Neural cell (in vitro differentiated cells): ENCODE data around the gene CHST8. TPM values are rescaled to one million over a fixed set of nuclear protein-coding genes. Genes with fewer than 3 reads are reported as not detected.

ENCODE experiments used
- H2AFZ ChIP-seq: fragments of 200-600, 300-800 bp; sonication (generic), shearing (Covaris generic); 2 replicates; pipeline ENCODE4 v1.6.0; 2014; ENCODE audit warnings: low read depth, mild to moderate bottlenecking, antibody characterized with exemption, low read length, moderate library complexity
- H3F3A ChIP-seq: fragments of 200-600 bp; shearing (Covaris generic); 2 replicates; pipeline ENCODE4 v1.6.1; 2016; ENCODE audit warnings: mild to moderate bottlenecking, moderate library complexity, mixed read lengths, antibody characterized with exemption, low read length; ENCODE audit not compliant: insufficient read depth, poor library complexity, severe bottlenecking
- H3K27ac ChIP-seq: fragments of 200-600, 300-800 bp; sonication (generic), shearing (Covaris generic); 2 replicates; pipeline ENCODE4 v1.5.1; 2014; ENCODE audit warnings: mild to moderate bottlenecking, low read length, moderate library complexity
- H3K27me3 ChIP-seq: fragments of 300-800, 200-600 bp; sonication (generic), shearing (Covaris generic); 2 replicates; pipeline ENCODE4 v1.6.0; 2014; ENCODE audit warnings: mild to moderate bottlenecking, low read depth, low read length, moderate library complexity; ENCODE audit not compliant: insufficient read depth
- H3K36me3 ChIP-seq: fragments of 300-800, 200-600 bp; sonication (generic), shearing (Covaris generic); 2 replicates; pipeline ENCODE4 v1.5.1; 2014; ENCODE audit warnings: mild to moderate bottlenecking, antibody characterized with exemption, low read length, moderate library complexity; ENCODE audit not compliant: insufficient read depth
- H3K4me2 ChIP-seq: fragments of 300-800, 200-600 bp; sonication (generic), shearing (Covaris generic); 2 replicates; pipeline ENCODE4 v1.6.0; 2014; ENCODE audit warnings: mild to moderate bottlenecking, low read length
- H3K4me3 ChIP-seq: fragments of 300-800, 200-600 bp; sonication (generic), shearing (Covaris generic); 2 replicates; pipeline ENCODE4 v1.5.1; 2014; ENCODE audit warnings: mild to moderate bottlenecking, low read length, moderate library complexity
- H3K79me2 ChIP-seq: fragments of 200-600 bp; shearing (Covaris generic); replicated peaks from 2 replicates; pipeline ENCODE4 v1.6.0; 2014; ENCODE audit warnings: mild to moderate bottlenecking, low read length, moderate library complexity; ENCODE audit not compliant: insufficient read depth
- H3K9ac ChIP-seq: fragments of 300-800, 200-600 bp; sonication (generic), shearing (Covaris generic); 2 replicates; pipeline ENCODE4 v1.6.1; 2016; ENCODE audit warnings: mild to moderate bottlenecking, low read length, mixed read lengths
- H3K9me2 ChIP-seq: fragments of 200-600 bp; shearing (Covaris generic); 2 replicates; pipeline ENCODE4 v1.6.1; 2016; ENCODE audit warnings: mild to moderate bottlenecking, low read length, mixed read lengths; ENCODE audit not compliant: insufficient read depth
- H3K9me3 ChIP-seq: fragments of 200-600, 300-800 bp; sonication (generic), shearing (Covaris generic); 2 replicates; pipeline ENCODE4 v1.6.1; 2016; ENCODE audit warnings: mild to moderate bottlenecking, mixed run types, low read length, moderate library complexity, mixed read lengths
- H4K20me1 ChIP-seq: fragments of 200-600 bp; shearing (Covaris generic); 2 replicates; pipeline ENCODE4 v1.6.1; 2016; ENCODE audit warnings: mild to moderate bottlenecking, mixed run types; ENCODE audit not compliant: insufficient read depth
- EP300 ChIP-seq: fragments of 450-650 bp; conservative IDR thresholded peaks from 2 replicates; pipeline ENCODE4 v1.6.1; 2014; ENCODE audit warnings: antibody characterized with exemption, mild to moderate bottlenecking, moderate library complexity; ENCODE audit not compliant: poor library complexity, severe bottlenecking
- EZH2 ChIP-seq: fragments of 200-600, 300-800 bp; shearing (Covaris generic), sonication (generic); IDR thresholded peaks from 2 replicates; pipeline ENCODE4 v1.6.1; 2014; ENCODE audit warnings: antibody characterized with exemption, low read length, borderline replicate concordance, mild to moderate bottlenecking; ENCODE audit not compliant: insufficient read depth, poor library complexity, severe bottlenecking
- MXI1 ChIP-seq: fragments of 450-650 bp; conservative IDR thresholded peaks from 2 replicates; pipeline ENCODE4 v1.6.1; 2014; ENCODE audit warnings: antibody characterized with exemption, mild to moderate bottlenecking; ENCODE audit not compliant: poor library complexity, severe bottlenecking
- POLR2AphosphoS5 ChIP-seq: IDR thresholded peaks from 2 replicates; pipeline ENCODE4 v1.6.1; 2012
- RAD21 ChIP-seq: fragments of 450-650 bp; conservative IDR thresholded peaks from 2 replicates; pipeline ENCODE4 v1.6.1; 2014; ENCODE audit warnings: antibody characterized with exemption, mild to moderate bottlenecking, moderate library complexity
- SMC3 ChIP-seq: fragments of 450-650 bp; conservative IDR thresholded peaks from 2 replicates; pipeline ENCODE4 v1.6.1; 2014; ENCODE audit warnings: antibody characterized with exemption, mild to moderate bottlenecking, moderate library complexity; ENCODE audit not compliant: poor library complexity
- TAF1 ChIP-seq: IDR thresholded peaks from 2 replicates; pipeline ENCODE4 v1.6.1; 2012; ENCODE audit warnings: low read depth
- polyA plus RNA-seq: library from polyadenylated mRNA; depleted of rRNA; stranded (reverse); fragments of >200 nt; gene quantifications from 2 replicates; pipeline ENCODE4 v1.2.3, GENCODE V29; 2014
- TF ChIP-seq, protein P1 (sequence below): IDR thresholded peaks from 2 replicates; pipeline ENCODE4 v1.6.1; 2012; ENCODE audit warnings: borderline replicate concordance
- TF ChIP-seq, protein P2 (sequence below): fragments of 450-650 bp; IDR thresholded peaks from 2 replicates; pipeline ENCODE4 v1.5.1; 2014; ENCODE audit warnings: antibody characterized with exemption, mild to moderate bottlenecking, moderate library complexity; ENCODE audit not compliant: poor library complexity, severe bottlenecking

The CHST8 gene
- polyA plus RNA-seq, 1 donor from 2014 or later: 7.1 TPM

DNA sequence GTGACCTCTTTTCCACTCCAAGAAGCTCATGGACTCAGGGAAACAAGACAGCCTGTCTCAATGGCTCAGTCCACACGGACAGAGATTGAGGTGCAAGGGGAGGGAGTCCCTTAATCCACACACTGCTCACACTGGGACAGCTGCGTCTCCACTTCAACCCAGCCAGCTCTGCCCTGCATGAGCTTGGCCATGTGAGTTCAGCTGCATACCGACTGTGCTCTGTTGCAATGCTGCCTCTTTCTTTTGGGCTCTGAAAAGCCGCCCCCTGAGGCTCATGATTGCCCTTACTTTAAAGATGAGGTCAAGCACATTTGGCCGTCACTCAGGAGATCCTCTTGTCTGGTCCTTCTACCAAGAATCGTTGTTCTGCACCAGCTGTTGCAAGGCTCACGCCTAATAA, 110.1 kb downstream of the CHST8 start:
- no peak overlapping the region for H3K27ac ChIP-seq
- no peaks in the 10 kb centered on the region for H3K9me2 ChIP-seq
- no peaks in the 10 kb centered on the region for H3F3A ChIP-seq
- no peak overlapping the region for H3K4me3 ChIP-seq
- H2AFZ ChIP-seq: no peak overlapping the region
- H3K36me3 ChIP-seq: no peaks in the 10 kb centered on the region
- no peaks in the 10 kb centered on the region for H3K27me3 ChIP-seq
- no peaks in the 10 kb centered on the region for H4K20me1 ChIP-seq
- TF ChIP-seq SMC3: no peak
- no peak for TF ChIP-seq POLR2AphosphoS5
- TF ChIP-seq, protein P1, sequence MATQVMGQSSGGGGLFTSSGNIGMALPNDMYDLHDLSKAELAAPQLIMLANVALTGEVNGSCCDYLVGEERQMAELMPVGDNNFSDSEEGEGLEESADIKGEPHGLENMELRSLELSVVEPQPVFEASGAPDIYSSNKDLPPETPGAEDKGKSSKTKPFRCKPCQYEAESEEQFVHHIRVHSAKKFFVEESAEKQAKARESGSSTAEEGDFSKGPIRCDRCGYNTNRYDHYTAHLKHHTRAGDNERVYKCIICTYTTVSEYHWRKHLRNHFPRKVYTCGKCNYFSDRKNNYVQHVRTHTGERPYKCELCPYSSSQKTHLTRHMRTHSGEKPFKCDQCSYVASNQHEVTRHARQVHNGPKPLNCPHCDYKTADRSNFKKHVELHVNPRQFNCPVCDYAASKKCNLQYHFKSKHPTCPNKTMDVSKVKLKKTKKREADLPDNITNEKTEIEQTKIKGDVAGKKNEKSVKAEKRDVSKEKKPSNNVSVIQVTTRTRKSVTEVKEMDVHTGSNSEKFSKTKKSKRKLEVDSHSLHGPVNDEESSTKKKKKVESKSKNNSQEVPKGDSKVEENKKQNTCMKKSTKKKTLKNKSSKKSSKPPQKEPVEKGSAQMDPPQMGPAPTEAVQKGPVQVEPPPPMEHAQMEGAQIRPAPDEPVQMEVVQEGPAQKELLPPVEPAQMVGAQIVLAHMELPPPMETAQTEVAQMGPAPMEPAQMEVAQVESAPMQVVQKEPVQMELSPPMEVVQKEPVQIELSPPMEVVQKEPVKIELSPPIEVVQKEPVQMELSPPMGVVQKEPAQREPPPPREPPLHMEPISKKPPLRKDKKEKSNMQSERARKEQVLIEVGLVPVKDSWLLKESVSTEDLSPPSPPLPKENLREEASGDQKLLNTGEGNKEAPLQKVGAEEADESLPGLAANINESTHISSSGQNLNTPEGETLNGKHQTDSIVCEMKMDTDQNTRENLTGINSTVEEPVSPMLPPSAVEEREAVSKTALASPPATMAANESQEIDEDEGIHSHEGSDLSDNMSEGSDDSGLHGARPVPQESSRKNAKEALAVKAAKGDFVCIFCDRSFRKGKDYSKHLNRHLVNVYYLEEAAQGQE: no peak
- no peak for TF ChIP-seq MXI1
- no peak for TF ChIP-seq EZH2
- TF ChIP-seq TAF1: no peak
- TF ChIP-seq, protein P2, sequence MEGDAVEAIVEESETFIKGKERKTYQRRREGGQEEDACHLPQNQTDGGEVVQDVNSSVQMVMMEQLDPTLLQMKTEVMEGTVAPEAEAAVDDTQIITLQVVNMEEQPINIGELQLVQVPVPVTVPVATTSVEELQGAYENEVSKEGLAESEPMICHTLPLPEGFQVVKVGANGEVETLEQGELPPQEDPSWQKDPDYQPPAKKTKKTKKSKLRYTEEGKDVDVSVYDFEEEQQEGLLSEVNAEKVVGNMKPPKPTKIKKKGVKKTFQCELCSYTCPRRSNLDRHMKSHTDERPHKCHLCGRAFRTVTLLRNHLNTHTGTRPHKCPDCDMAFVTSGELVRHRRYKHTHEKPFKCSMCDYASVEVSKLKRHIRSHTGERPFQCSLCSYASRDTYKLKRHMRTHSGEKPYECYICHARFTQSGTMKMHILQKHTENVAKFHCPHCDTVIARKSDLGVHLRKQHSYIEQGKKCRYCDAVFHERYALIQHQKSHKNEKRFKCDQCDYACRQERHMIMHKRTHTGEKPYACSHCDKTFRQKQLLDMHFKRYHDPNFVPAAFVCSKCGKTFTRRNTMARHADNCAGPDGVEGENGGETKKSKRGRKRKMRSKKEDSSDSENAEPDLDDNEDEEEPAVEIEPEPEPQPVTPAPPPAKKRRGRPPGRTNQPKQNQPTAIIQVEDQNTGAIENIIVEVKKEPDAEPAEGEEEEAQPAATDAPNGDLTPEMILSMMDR: no peak
- TF ChIP-seq RAD21: no peak
- TF ChIP-seq EP300: no peak
- no peak overlapping the region for H3K9ac ChIP-seq
- H3K4me2 ChIP-seq: no peak overlapping the region
- H3K9me3 ChIP-seq: peaks cover 3% of the 10 kb centered on the region
- H3K79me2 ChIP-seq: no peaks in the 10 kb centered on the region

DNA sequence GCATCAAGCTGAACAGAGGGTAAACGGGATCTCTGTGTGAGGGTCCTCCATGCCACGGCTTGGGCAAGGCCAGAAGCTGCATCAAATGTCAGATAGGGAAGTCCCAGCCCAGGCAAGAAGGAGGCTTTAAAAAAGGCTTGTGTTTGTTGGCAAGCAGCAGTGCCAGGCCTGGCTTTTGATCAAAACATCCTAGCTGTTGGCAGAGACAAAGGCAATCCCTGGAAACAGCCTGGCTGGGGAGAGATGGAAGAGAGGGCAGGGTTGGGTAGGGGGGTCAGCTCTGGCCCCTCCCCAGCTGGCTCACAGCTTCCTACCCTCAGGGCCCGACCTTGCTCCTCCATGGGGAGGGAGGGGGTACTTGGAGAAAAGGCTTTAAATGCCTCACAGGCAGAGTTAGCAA, 113.2 kb downstream of the CHST8 start:
- TF ChIP-seq MXI1 (no peak), POLR2AphosphoS5 (no peak), TAF1 (no peak), SMC3 (no peak), EP300 (no peak), EZH2 (no peak), RAD21 (no peak)
- TF ChIP-seq, protein P2: no peak
- TF ChIP-seq, protein P1: no peak
- no peak overlapping the region for H2AFZ ChIP-seq
- no peaks in the 10 kb centered on the region for H3K9me3 ChIP-seq
- no peaks in the 10 kb centered on the region for H3F3A ChIP-seq
- H3K27ac ChIP-seq: no peak overlapping the region
- H4K20me1 ChIP-seq: no peaks in the 10 kb centered on the region
- no peaks in the 10 kb centered on the region for H3K79me2 ChIP-seq
- no peaks in the 10 kb centered on the region for H3K27me3 ChIP-seq
- no peak overlapping the region for H3K4me3 ChIP-seq
- no peak overlapping the region for H3K9ac ChIP-seq
- H3K36me3 ChIP-seq: no peaks in the 10 kb centered on the region
- no peaks in the 10 kb centered on the region for H3K9me2 ChIP-seq
- no peak overlapping the region for H3K4me2 ChIP-seq
